ENCODE data around the gene STUM. TPM values are rescaled to one million over a fixed set of nuclear protein-coding genes. Genes with fewer than 3 reads are reported as not detected.

STUM gene
- total and polyA plus RNA-seq, 10 of the 15 experiments (the other 5 are each of a cell fraction or from before 2014, with no cell fraction given) = under 0.01 to 0.15 (median 0.09) TPM; not detected in 5

DNA sequence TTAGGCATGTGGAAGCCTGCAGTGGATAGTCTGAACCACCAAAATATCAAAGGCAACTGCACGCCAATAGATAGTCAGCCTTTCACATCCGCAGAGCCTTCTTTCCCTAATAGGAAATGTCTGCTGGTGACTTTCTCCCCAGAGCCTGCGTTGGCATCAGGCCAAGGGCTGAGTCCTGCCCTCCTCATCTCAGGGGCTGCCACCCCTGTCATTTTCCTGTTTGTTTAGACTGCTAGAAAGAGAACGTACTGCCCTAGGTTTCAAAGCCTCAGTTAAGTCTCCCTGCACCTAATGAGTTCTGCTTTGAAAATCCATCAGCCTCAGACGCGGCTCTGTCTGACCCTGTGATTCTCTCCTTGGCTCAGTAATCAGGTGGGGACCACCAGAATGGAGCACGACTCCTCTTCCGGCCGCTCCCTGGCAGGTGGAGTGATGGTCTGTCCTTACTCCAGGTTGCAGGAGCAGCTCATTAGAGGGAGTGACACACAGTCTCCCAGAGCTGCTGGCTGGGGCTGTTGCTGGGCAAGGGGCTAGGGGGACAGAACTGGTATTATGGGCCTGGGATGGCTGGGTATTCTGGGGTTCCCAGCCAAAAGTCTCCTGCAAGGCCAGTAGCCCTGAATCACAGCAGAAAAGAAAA is 27.3 kb downstream of the STUM start:
- no TSS peak for BruUV-seq (replicated peaks)
- in situ Hi-C loops (cut with MboI) = no loop called here
- H3K4me2 ChIP-seq (ENCODE audit: control insufficient read depth, insufficient read depth) = no peak overlapping the region
- TF ChIP-seq EED (IDR thresholded peaks at IDR 0.05; ENCODE audit: low read depth) = no peak
- no peak for TF ChIP-seq ZNF24 (IDR thresholded peaks at IDR 0.05)
- no peak for TF ChIP-seq IKZF1 (conservative IDR thresholded peaks at IDR 0.05)
- TF ChIP-seq, protein P1, sequence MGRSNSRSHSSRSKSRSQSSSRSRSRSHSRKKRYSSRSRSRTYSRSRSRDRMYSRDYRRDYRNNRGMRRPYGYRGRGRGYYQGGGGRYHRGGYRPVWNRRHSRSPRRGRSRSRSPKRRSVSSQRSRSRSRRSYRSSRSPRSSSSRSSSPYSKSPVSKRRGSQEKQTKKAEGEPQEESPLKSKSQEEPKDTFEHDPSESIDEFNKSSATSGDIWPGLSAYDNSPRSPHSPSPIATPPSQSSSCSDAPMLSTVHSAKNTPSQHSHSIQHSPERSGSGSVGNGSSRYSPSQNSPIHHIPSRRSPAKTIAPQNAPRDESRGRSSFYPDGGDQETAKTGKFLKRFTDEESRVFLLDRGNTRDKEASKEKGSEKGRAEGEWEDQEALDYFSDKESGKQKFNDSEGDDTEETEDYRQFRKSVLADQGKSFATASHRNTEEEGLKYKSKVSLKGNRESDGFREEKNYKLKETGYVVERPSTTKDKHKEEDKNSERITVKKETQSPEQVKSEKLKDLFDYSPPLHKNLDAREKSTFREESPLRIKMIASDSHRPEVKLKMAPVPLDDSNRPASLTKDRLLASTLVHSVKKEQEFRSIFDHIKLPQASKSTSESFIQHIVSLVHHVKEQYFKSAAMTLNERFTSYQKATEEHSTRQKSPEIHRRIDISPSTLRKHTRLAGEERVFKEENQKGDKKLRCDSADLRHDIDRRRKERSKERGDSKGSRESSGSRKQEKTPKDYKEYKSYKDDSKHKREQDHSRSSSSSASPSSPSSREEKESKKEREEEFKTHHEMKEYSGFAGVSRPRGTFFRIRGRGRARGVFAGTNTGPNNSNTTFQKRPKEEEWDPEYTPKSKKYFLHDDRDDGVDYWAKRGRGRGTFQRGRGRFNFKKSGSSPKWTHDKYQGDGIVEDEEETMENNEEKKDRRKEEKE (IDR thresholded peaks at IDR 0.05) = no peak
- no peak for TF ChIP-seq EZH2 (IDR thresholded peaks at IDR 0.05; ENCODE audit: borderline replicate concordance, control insufficient read depth, low read depth, low read length)
- no peak for TF ChIP-seq SMAD1 (IDR thresholded peaks at IDR 0.05; ENCODE audit: low read depth, partially characterized antibody)
- TF ChIP-seq, protein P2, sequence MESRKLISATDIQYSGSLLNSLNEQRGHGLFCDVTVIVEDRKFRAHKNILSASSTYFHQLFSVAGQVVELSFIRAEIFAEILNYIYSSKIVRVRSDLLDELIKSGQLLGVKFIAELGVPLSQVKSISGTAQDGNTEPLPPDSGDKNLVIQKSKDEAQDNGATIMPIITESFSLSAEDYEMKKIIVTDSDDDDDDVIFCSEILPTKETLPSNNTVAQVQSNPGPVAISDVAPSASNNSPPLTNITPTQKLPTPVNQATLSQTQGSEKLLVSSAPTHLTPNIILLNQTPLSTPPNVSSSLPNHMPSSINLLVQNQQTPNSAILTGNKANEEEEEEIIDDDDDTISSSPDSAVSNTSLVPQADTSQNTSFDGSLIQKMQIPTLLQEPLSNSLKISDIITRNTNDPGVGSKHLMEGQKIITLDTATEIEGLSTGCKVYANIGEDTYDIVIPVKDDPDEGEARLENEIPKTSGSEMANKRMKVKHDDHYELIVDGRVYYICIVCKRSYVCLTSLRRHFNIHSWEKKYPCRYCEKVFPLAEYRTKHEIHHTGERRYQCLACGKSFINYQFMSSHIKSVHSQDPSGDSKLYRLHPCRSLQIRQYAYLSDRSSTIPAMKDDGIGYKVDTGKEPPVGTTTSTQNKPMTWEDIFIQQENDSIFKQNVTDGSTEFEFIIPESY (IDR thresholded peaks at IDR 0.05) = no peak
- TF ChIP-seq CBFB (IDR thresholded peaks at IDR 0.05; ENCODE audit: low read depth) = no peak
- CTCF ChIA-PET = no interaction called here
- DNase-seq (ENCODE audit: low read depth, low spot score) (no peak), FAIRE-seq (no peak), ATAC-seq (no peak)
- RAD21 ChIA-PET (ENCODE audit: unreplicated experiment) = no interaction called here
- intact Hi-C loops (cut with micrococcal nuclease; ENCODE audit: unreplicated experiment) = no loop called here
- H3K79me2 ChIP-seq (ENCODE audit: control insufficient read depth, insufficient read depth, low read length) = no peaks in the 10 kb centered on the region
- H4K20me1 ChIP-seq (ENCODE audit: control insufficient read depth, insufficient read depth) = no peaks in the 10 kb centered on the region
- H3K36me3 ChIP-seq (ENCODE audit: control insufficient read depth in 2 of 2, insufficient read depth in 2 of 2, low read length in 1 of 2) = no peaks in the 10 kb centered on the region
- no peak overlapping the region for H2AFZ ChIP-seq (ENCODE audit: control insufficient read depth, low read depth, low read length)
- peaks cover 0 to 2% of the 10 kb centered on the region in 2 experiments; a peak in 1 of 4 replicates for H3K27me3 ChIP-seq (replicated peaks in 1 of 2; ENCODE audit: control insufficient read depth in 2 of 2, insufficient read depth in 2 of 2, low read length in 1 of 2)
- no peaks in the 10 kb centered on the region for H3K4me1 ChIP-seq (ENCODE audit: control insufficient read depth, insufficient read depth, low read length)
- no peaks in the 10 kb centered on the region for H3K9me3 ChIP-seq (replicated peaks; ENCODE audit: control insufficient read depth, insufficient read depth, low read length)
- H3K9ac ChIP-seq (ENCODE audit: control insufficient read depth, insufficient read depth, low read length) = no peak overlapping the region
- no peak overlapping the region for H3K4me3 ChIP-seq
- POLR2A ChIA-PET = no interaction called here
- SMC1A ChIA-PET (ENCODE audit: uncharacterized antibody, unreplicated experiment) = no interaction called here
- WGBS (ENCODE audit: insufficient coverage, insufficient replicate concordance, low lambda C conversion rate, missing lambda C conversion rate) = 56% methylated on average over 9 of the region's 9 CpGs
- no peak overlapping the region for H3K27ac ChIP-seq (ENCODE audit: control insufficient read depth, insufficient read depth)
